OCI-LY3 (cell line): ENCODE data around the gene ZBTB32.

Experiments used
- CTCF ChIP-seq: fragments of 200-600, 300-600 bp; sonication (generic); IDR thresholded peaks from 2 replicates; pipeline ENCODE4 v1.5.1; 2014; ENCODE audit warnings: antibody characterized with exemption, low read length, low read depth
- EZH2phosphoT487 ChIP-seq: fragments of 200-600 bp; shearing (Covaris generic); IDR thresholded peaks from 2 replicates; pipeline ENCODE4 v1.6.1; 2018; ENCODE audit warnings: antibody characterized with exemption, mixed run types, low read depth

- TF ChIP-seq CTCF (no peak), EZH2phosphoT487 (no peak)
Measured at GRCh38 chr19:35696835-35697234, 7.5 kb upstream of the ZBTB32 start.
